ENCODE results near the gene RELL1.

Gene RELL1

DNA sequence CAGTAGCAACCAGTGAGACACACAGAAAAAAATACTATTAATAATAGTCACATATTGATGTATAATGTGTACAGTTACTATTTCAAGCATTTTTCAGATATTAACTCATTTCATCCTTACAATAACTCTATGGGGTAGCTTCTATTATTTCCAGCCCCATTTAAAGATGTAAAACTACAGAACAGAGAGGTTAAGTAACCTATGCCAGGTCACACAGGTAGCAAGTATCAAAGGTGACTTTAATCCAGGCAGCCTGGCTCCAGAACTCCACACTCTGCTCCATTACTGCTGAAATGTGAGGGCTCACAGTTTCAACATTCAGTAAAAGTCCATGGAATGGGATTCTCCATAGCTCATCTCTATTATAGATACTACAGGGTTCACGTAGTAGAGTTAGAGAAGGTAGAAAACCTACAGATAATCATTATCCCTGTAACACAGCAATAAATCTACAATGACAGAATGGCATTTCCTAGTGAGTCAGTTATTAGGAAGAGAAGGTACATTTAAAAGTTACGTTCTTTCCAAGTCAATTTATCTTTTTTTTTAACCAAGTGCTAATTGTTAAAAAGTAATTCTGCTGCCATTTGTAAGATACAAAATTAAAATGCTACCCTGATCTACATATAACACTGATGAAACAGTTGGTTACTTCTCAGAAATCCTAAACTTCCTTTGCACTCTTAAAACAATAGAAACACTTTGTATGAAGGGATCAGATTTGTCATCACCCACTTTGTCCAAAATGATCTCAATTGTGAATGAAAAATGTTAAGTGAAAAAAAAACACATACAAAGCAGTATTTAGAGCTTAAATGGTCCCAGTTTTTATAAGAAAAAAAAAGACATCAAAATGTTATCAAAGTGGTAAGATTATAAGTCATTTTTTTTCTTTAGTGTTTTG lies 18.7 kb downstream of the RELL1 start:
- H3K4me1 ChIP-seq (ENCODE audit: control insufficient read depth, insufficient read depth, low read length, poor library complexity, severe bottlenecking) = peaks cover 3% of the 10 kb centered on the region
- no peak overlapping the region for H3K4me3 ChIP-seq (ENCODE audit: insufficient read depth, low read depth, low read length, poor library complexity, severe bottlenecking)
- no peaks in the 10 kb centered on the region for H3K36me3 ChIP-seq (ENCODE audit: control insufficient read depth, insufficient read depth, low read length)

GRCh38 chr4:37666625-37667071 lies 19.5 kb downstream of the RELL1 start:
- H3K27me3 ChIP-seq (replicated peaks; ENCODE audit: control insufficient read depth, insufficient read depth, low read length, poor library complexity, severe bottlenecking) = no peaks in the 10 kb centered on the region
- H3K4me1 ChIP-seq (ENCODE audit: control insufficient read depth, insufficient read depth, low read length, poor library complexity, severe bottlenecking) = peaks cover 3% of the 10 kb centered on the region
- DNase-seq = no peak
- H3K4me3 ChIP-seq (ENCODE audit: insufficient read depth, low read depth, low read length, poor library complexity, severe bottlenecking) = no peak overlapping the region
- H3K36me3 ChIP-seq (ENCODE audit: control insufficient read depth, insufficient read depth, low read length) = no peaks in the 10 kb centered on the region
- no peaks in the 10 kb centered on the region for H3K9me3 ChIP-seq (ENCODE audit: control insufficient read depth, low read length)
- H3K27ac ChIP-seq (ENCODE audit: insufficient read depth, low read length, poor library complexity, severe bottlenecking) = no peak overlapping the region

More for the DNA sequence above, 18.7 kb downstream of the RELL1 start:
- Histone ChIP-seq H3K27ac (ENCODE audit: insufficient read depth, low read length, poor library complexity, severe bottlenecking) (no peak overlapping the region), H3K9me3 (ENCODE audit: control insufficient read depth, low read length) (no peaks in the 10 kb centered on the region), H3K27me3 (replicated peaks; ENCODE audit: control insufficient read depth, insufficient read depth, low read length, poor library complexity, severe bottlenecking) (no peaks in the 10 kb centered on the region)
- no peak for DNase-seq

DNA sequence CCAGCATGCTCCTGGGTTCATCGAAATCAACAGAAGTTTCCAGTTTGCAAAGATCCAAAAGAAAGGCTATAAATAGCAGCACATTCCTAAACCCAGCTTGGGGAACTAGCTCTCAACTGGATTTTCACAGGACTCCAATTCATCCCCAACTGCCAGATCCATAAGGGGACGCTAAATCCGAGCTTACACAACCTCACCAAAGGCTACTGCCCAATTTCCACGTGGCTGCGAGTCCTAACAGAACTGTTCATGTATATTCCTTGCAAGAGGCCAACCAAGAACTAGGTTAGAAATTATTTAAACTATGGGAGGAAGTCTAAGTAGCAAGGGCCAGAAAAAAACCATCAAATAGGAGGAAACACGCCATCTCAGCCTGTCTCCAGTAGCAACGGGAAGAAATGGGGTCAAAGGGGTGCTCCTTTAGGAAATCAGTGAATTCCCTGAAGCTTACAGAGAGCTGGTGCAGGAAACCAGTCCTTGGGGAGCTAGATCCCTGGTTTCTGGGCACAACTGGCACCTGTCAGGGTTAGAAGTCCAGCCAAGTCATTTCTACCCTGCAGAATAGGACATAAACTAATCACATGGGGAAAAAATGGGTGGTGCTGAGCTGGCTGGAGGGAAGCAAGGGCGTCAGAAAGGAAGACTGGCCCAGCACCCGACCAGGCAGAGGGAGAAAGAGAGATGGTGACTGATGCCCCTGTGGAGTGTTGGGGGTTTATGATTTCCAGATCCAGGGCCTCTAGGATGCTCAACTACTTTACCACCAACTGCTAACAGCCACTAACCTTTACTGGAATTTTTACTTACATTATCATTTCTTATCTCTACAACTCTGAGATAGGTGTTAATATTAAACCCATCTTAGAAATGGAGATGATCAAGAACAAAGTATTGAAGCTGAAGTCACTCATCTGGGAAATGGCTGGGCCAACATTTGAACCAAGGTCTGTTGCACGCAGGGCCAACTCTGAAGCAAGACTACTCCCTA lies 20.5 kb downstream of the RELL1 start:
- no peaks in the 10 kb centered on the region for H3K9me3 ChIP-seq (ENCODE audit: control insufficient read depth, low read length)
- H3K4me3 ChIP-seq (ENCODE audit: insufficient read depth, low read depth, low read length, poor library complexity, severe bottlenecking) = no peak overlapping the region
- peaks cover 3% of the 10 kb centered on the region for H3K4me1 ChIP-seq (ENCODE audit: control insufficient read depth, insufficient read depth, low read length, poor library complexity, severe bottlenecking)
- no peak overlapping the region for H3K27ac ChIP-seq (ENCODE audit: insufficient read depth, low read length, poor library complexity, severe bottlenecking)
- no peak for DNase-seq
- no peaks in the 10 kb centered on the region for H3K27me3 ChIP-seq (replicated peaks; ENCODE audit: control insufficient read depth, insufficient read depth, low read length, poor library complexity, severe bottlenecking)
- no peaks in the 10 kb centered on the region for H3K36me3 ChIP-seq (ENCODE audit: control insufficient read depth, insufficient read depth, low read length)

DNA sequence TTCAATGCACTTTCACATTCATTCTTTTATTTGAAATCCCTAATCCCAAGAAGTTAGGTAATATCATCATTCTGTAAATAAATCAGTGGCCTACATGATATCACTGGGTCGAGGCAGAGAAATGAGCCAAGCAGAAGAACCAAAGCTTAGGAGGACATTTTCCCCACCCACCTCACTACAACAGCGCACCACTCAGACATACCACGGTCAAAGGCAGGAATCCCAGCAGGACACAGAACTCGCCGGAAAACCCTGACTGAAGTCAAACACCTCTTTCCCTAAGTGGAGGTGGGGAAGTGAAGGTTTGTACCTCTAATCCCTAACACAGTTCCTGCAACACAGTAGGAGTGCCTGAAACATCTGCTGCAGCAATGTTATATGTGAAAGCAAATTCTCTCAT lies 21.5 kb downstream of the RELL1 start:
- DNase-seq = no peak
- Histone ChIP-seq H3K36me3 (ENCODE audit: control insufficient read depth, insufficient read depth, low read length) (no peaks in the 10 kb centered on the region), H3K9me3 (ENCODE audit: control insufficient read depth, low read length) (no peaks in the 10 kb centered on the region), H3K27ac (ENCODE audit: insufficient read depth, low read length, poor library complexity, severe bottlenecking) (no peak overlapping the region), H3K4me1 (ENCODE audit: control insufficient read depth, insufficient read depth, low read length, poor library complexity, severe bottlenecking) (peaks cover 3% of the 10 kb centered on the region), H3K27me3 (replicated peaks; ENCODE audit: control insufficient read depth, insufficient read depth, low read length, poor library complexity, severe bottlenecking) (no peaks in the 10 kb centered on the region), H3K4me3 (ENCODE audit: insufficient read depth, low read depth, low read length, poor library complexity, severe bottlenecking) (no peak overlapping the region)

DNA sequence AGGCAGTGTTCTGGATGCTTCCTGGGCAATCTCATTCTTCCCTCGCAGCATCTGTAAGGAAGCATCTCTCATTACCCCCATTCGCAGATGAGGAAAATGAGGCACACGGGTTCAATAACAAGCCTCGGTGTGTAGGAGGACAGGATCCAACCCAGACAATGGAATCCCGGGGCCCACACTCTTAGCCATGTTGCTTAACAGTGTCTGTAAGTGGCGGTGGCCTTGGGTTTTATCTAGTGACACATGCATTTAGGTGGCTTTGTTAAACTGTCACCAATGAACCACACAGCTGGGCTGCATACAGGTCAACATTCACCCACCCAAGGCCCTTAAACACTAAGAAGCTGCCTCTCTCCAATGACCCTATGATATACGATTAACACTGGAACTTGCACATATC lies 22.6 kb downstream of the RELL1 start:
- H3K4me3 ChIP-seq (ENCODE audit: insufficient read depth, low read depth, low read length, poor library complexity, severe bottlenecking) = no peak overlapping the region
- H3K4me1 ChIP-seq (ENCODE audit: control insufficient read depth, insufficient read depth, low read length, poor library complexity, severe bottlenecking) = peaks cover 3% of the 10 kb centered on the region

DNA sequence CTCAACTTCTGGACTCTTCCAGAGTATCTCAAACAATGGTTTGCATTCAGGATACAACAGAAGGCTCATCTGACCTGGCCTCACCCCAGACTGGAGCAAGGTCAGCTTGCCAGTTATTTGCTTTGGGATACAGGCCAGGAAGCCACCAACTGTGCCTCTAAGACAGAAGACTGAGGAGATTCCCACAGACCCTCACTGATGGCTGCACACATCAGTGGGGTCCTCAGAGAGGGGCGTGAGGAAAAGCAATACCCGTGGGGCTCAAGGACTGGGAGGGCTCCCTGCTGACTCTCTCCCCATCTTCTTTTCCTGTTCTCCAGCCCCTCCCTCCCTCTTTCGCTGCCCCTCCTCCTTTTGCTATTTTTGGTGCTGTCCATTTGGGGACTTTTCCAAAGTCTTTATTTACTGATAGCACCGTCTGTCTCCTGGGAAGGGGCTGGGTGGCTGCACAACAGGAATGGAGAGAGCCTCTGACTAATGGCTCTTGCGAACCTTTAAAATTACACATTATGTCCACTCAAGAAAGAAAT lies 23.2 kb downstream of the RELL1 start:
- Histone ChIP-seq H3K27ac (ENCODE audit: insufficient read depth, low read length, poor library complexity, severe bottlenecking) (no peak overlapping the region), H3K4me1 (ENCODE audit: control insufficient read depth, insufficient read depth, low read length, poor library complexity, severe bottlenecking) (peaks cover 3% of the 10 kb centered on the region)

More for the DNA sequence above, 22.6 kb downstream of the RELL1 start:
- no peak for DNase-seq
- Histone ChIP-seq H3K9me3 (ENCODE audit: control insufficient read depth, low read length) (no peaks in the 10 kb centered on the region), H3K27ac (ENCODE audit: insufficient read depth, low read length, poor library complexity, severe bottlenecking) (no peak overlapping the region), H3K36me3 (ENCODE audit: control insufficient read depth, insufficient read depth, low read length) (no peaks in the 10 kb centered on the region), H3K27me3 (replicated peaks; ENCODE audit: control insufficient read depth, insufficient read depth, low read length, poor library complexity, severe bottlenecking) (no peaks in the 10 kb centered on the region)

DNA sequence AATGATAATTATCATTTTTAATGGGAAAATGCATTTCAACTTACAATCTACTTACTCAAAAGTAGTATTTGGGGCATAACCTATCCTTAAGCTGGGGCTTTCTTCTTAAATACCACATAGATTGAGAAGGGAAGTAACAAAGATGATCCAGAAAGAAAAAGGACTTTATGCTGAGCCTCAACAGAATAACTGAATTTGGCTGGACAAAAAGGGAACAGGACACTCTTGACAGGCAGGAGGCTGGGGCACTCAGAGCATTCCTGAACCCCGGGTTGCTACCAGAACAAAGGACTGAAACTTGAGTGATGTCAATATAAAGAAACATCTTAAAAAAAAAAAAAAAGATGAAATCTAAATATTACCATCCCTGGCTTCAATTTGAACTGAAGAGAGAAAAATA lies 23.9 kb downstream of the RELL1 start:
- no peak for DNase-seq
- no peaks in the 10 kb centered on the region for H3K27me3 ChIP-seq (replicated peaks; ENCODE audit: control insufficient read depth, insufficient read depth, low read length, poor library complexity, severe bottlenecking)
- H3K9me3 ChIP-seq (ENCODE audit: control insufficient read depth, low read length) = no peaks in the 10 kb centered on the region
- no peaks in the 10 kb centered on the region for H3K36me3 ChIP-seq (ENCODE audit: control insufficient read depth, insufficient read depth, low read length)
- peaks cover 3% of the 10 kb centered on the region for H3K4me1 ChIP-seq (ENCODE audit: control insufficient read depth, insufficient read depth, low read length, poor library complexity, severe bottlenecking)
- no peak overlapping the region for H3K27ac ChIP-seq (ENCODE audit: insufficient read depth, low read length, poor library complexity, severe bottlenecking)
- H3K4me3 ChIP-seq (ENCODE audit: insufficient read depth, low read depth, low read length, poor library complexity, severe bottlenecking) = no peak overlapping the region

More for the DNA sequence above, 23.2 kb downstream of the RELL1 start:
- no peak overlapping the region for H3K4me3 ChIP-seq (ENCODE audit: insufficient read depth, low read depth, low read length, poor library complexity, severe bottlenecking)
- no peak for DNase-seq
- no peaks in the 10 kb centered on the region for H3K36me3 ChIP-seq (ENCODE audit: control insufficient read depth, insufficient read depth, low read length)
- no peaks in the 10 kb centered on the region for H3K27me3 ChIP-seq (replicated peaks; ENCODE audit: control insufficient read depth, insufficient read depth, low read length, poor library complexity, severe bottlenecking)
- no peaks in the 10 kb centered on the region for H3K9me3 ChIP-seq (ENCODE audit: control insufficient read depth, low read length)

DNA sequence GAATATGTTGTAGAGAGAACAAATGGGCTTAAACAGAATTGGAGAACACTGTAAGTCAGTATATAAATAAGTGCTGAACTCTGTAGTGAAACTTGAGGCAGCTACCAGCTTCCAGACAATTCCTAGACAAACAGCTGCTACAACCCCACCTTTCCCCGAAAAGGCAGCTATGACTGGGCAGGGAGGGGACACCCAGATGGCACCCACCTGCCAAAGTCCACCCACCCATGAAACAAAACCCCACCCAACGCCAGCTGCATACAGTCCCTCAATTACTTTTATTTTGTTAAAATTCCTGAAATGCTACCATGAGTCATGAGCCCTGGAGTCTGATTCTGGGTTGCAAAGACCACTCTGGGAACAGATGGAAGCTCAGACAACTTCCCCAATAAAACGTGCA lies 24.4 kb downstream of the RELL1 start:
- H3K9me3 ChIP-seq (ENCODE audit: control insufficient read depth, low read length) = no peaks in the 10 kb centered on the region
- no peak overlapping the region for H3K27ac ChIP-seq (ENCODE audit: insufficient read depth, low read length, poor library complexity, severe bottlenecking)
- H3K4me1 ChIP-seq (ENCODE audit: control insufficient read depth, insufficient read depth, low read length, poor library complexity, severe bottlenecking) = peaks cover 1% of the 10 kb centered on the region
- H3K27me3 ChIP-seq (replicated peaks; ENCODE audit: control insufficient read depth, insufficient read depth, low read length, poor library complexity, severe bottlenecking) = no peaks in the 10 kb centered on the region
- no peak overlapping the region for H3K4me3 ChIP-seq (ENCODE audit: insufficient read depth, low read depth, low read length, poor library complexity, severe bottlenecking)
- peaks cover under 1% of the 10 kb centered on the region for H3K36me3 ChIP-seq (ENCODE audit: control insufficient read depth, insufficient read depth, low read length)
- DNase-seq = no peak

GRCh38 chr4:37659696-37660095 lies 26.5 kb downstream of the RELL1 start:
- H3K36me3 ChIP-seq (ENCODE audit: control insufficient read depth, insufficient read depth, low read length) = peaks cover 4% of the 10 kb centered on the region
- H3K27ac ChIP-seq (ENCODE audit: insufficient read depth, low read length, poor library complexity, severe bottlenecking) = no peak overlapping the region
- no peaks in the 10 kb centered on the region for H3K9me3 ChIP-seq (ENCODE audit: control insufficient read depth, low read length)
- no peak for DNase-seq
- H3K4me3 ChIP-seq (ENCODE audit: insufficient read depth, low read depth, low read length, poor library complexity, severe bottlenecking) = no peak overlapping the region
- H3K4me1 ChIP-seq (ENCODE audit: control insufficient read depth, insufficient read depth, low read length, poor library complexity, severe bottlenecking) = no peaks in the 10 kb centered on the region
- H3K27me3 ChIP-seq (replicated peaks; ENCODE audit: control insufficient read depth, insufficient read depth, low read length, poor library complexity, severe bottlenecking) = no peaks in the 10 kb centered on the region
